ENCODE results near the gene COPS3. TPM values are rescaled to one million over a fixed set of nuclear protein-coding genes. Genes with fewer than 3 reads are reported as not detected.

The COPS3 gene
- total RNA-seq, 1 donor from 2014 or later: 107 TPM

GRCh38 chr17:17216776-17217175 is 64.3 kb downstream of the COPS3 start:
- no peak for TF ChIP-seq CTCF (conservative IDR thresholded peaks at IDR 0.05)
- no peaks in the 10 kb centered on the region for H3K27me3 Mint-ChIP-seq (ENCODE audit: low read depth)
- H3K4me3 Mint-ChIP-seq: no peak overlapping the region
- H3K36me3 Mint-ChIP-seq (ENCODE audit: low read depth): peaks cover 18% of the 10 kb centered on the region
- no peaks in the 10 kb centered on the region for H3K4me1 Mint-ChIP-seq
- H3K9me3 Mint-ChIP-seq: no peaks in the 10 kb centered on the region
- no peak overlapping the region for H3K27ac Mint-ChIP-seq (ENCODE audit: unreplicated experiment)
- no peak for DNase-seq (ENCODE audit: low read depth, low spot score)

DNA sequence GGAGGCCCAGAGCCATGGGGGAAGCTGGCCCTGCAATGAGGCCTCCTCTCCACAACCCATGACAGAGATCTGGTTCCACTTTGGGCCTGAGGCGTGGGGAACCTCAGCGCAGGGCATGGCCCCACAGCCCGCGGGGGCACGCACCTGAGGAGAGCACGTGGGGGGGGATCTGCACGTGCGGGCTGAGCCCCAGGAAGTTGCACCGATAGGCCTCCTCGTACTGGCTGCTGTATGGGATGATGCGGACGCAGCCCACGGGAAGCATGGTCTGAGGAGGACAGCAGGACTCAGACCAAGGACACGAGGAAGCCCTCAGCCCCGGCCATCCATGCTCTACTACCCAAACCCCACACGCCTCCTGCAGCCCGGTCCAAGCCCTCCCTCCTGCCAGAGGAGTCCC is 64.8 kb downstream of the COPS3 start:
- no peak overlapping the region for H3K27ac Mint-ChIP-seq (ENCODE audit: unreplicated experiment)
- TF ChIP-seq CTCF (conservative IDR thresholded peaks at IDR 0.05): no peak
- no peaks in the 10 kb centered on the region for H3K4me1 Mint-ChIP-seq
- H3K9me3 Mint-ChIP-seq: no peaks in the 10 kb centered on the region
- H3K4me3 Mint-ChIP-seq: no peak overlapping the region
- no peak for DNase-seq (ENCODE audit: low read depth, low spot score)
- H3K27me3 Mint-ChIP-seq (ENCODE audit: low read depth): no peaks in the 10 kb centered on the region
- peaks cover 18% of the 10 kb centered on the region for H3K36me3 Mint-ChIP-seq (ENCODE audit: low read depth)

DNA sequence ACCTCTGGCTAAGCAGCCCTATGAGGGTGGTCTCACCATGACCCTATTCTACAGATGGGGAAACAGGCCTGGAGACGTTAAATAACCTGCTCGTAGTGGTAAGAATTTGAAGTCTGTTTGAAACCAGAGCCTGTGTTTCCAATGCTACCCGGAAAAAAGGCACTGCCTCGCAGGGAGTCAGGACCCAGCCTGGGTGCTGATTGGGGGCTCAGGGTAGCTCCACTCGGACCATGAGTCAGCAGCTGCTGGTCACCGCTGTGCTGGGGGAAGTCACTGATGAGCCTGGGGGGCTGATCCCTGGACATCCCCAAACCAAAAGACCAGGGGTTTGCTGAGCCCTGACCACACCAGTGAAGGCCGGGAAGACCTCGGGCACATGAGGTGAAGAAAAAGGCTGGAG is 65.5 kb downstream of the COPS3 start:
- Mint-ChIP-seq H3K36me3 (ENCODE audit: low read depth) (peaks cover 14% of the 10 kb centered on the region), H3K27me3 (ENCODE audit: low read depth) (no peaks in the 10 kb centered on the region), H3K27ac (ENCODE audit: unreplicated experiment) (peak overlapping the region; percentile 57), H3K4me1 (no peaks in the 10 kb centered on the region), H3K9me3 (no peaks in the 10 kb centered on the region), H3K4me3 (no peak overlapping the region)
- no peak for DNase-seq (ENCODE audit: low read depth, low spot score)
- no peak for TF ChIP-seq CTCF (conservative IDR thresholded peaks at IDR 0.05)

GRCh38 chr17:17214646-17215436 is 66.2 kb downstream of the COPS3 start:
- Mint-ChIP-seq H3K4me1 (no peaks in the 10 kb centered on the region), H3K9me3 (no peaks in the 10 kb centered on the region), H3K36me3 (ENCODE audit: low read depth) (peaks cover 10% of the 10 kb centered on the region), H3K27ac (ENCODE audit: unreplicated experiment) (peak overlapping the region; percentile 87), H3K4me3 (no peak overlapping the region), H3K27me3 (ENCODE audit: low read depth) (no peaks in the 10 kb centered on the region)
- TF ChIP-seq CTCF (conservative IDR thresholded peaks at IDR 0.05): no peak
- DNase-seq (ENCODE audit: low read depth, low spot score): no peak

GRCh38 chr17:17213775-17214174 is 67.3 kb downstream of the COPS3 start:
- no peaks in the 10 kb centered on the region for H3K4me1 Mint-ChIP-seq
- H3K9me3 Mint-ChIP-seq: no peaks in the 10 kb centered on the region
- no peak overlapping the region for H3K27ac Mint-ChIP-seq (ENCODE audit: unreplicated experiment)
- no peak overlapping the region for H3K4me3 Mint-ChIP-seq
- no peaks in the 10 kb centered on the region for H3K27me3 Mint-ChIP-seq (ENCODE audit: low read depth)
- H3K36me3 Mint-ChIP-seq (ENCODE audit: low read depth): peaks cover 10% of the 10 kb centered on the region
- DNase-seq (ENCODE audit: low read depth, low spot score): no peak
- TF ChIP-seq CTCF (conservative IDR thresholded peaks at IDR 0.05): no peak
